ENCODE measurements around the gene PTPRE. TPM values are rescaled to one million over a fixed set of nuclear protein-coding genes. Genes with fewer than 3 reads are reported as not detected.

Gene PTPRE
- total RNA-seq, 1 experiment from 2014 or later, result 12.3 TPM

DNA sequence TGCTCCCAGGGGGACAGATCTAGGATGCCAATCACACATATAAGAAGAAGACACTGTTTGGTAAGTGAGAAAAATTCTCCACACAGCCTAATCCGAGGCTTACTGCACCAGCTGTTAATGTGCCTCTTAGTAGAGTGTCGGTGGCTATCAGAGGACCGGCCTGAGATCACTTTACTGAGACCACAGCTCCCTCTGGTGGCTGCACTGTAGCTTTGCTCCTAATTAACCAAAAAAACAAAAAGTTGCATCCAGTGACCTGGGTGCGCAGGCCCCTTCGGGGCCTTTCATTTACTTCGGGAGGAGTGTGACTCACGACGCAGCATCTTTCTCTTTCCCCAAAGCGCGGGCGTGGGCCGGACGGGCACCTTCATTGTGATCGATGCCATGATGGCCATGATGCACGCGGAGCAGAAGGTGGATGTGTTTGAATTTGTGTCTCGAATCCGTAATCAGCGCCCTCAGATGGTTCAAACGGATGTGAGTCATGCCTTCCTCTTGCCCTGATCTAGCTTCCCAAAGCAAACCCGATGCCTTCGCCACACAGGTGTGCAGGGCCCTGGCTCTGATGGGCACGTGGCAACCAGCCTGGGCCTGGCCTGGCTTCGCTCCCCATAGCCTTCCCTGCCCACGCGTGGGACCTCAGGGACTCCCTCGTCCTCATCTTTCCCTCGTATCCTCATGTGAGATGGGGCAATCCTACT is 162.6 kb downstream of the PTPRE start:
- POLR2A ChIA-PET, result interaction anchor here (1.3 kb wide), 1 partner anchor 163 kb away, joined by 5 read pairs; the partner anchor contains the start of gene PTPRE
- ATAC-seq (peak; percentile 88), DNase-seq (ENCODE audit: low read depth, low spot score) (peak; percentile 57)
- H3K9me3 ChIP-seq (ENCODE audit: control insufficient read depth in 1 of 2, insufficient read depth in 1 of 2, low read depth in 1 of 2, low read length in 2 of 2), result no peaks in the 10 kb centered on the region
- H3K4me2 ChIP-seq (ENCODE audit: low read length), result peak overlapping the region; percentile 43; the same call in 1 of the 2 replicates
- BruUV-seq (replicated peaks), result no TSS peak
- H3K9me2 ChIP-seq (ENCODE audit: insufficient read depth), result no peaks in the 10 kb centered on the region
- H3K9ac ChIP-seq (ENCODE audit: low read length), result no peak overlapping the region
- CTCF ChIA-PET, result interaction anchor here (0.6 to 3.3 kb wide), 32 partner anchors 9 to 577 kb away, joined by 3 to 47 read pairs (median 3); partner anchors contain the start of gene PTPRE
- no peaks in the 10 kb centered on the region for H4K20me1 ChIP-seq (ENCODE audit: insufficient read depth)
- no peak overlapping the region for H2AFZ ChIP-seq (ENCODE audit: low read depth, low read length, poor library complexity, severe bottlenecking)
- no peak overlapping the region for H3K4me3 ChIP-seq (replicated peaks in 1 of 2; ENCODE audit: low read depth in 1 of 2, low read length in 2 of 2)
- H3K27me3 ChIP-seq (ENCODE audit: insufficient read depth, low read length), result no peaks in the 10 kb centered on the region
- RAD21 ChIA-PET (ENCODE audit: low non-redundant PET in 1 of 2, low total read pairs in 2 of 2, uncharacterized antibody in 2 of 2, unreplicated experiment in 2 of 2), result interaction anchor here (0.6 to 1.6 kb wide), 12 partner anchors 22 to 216 kb away, joined by 3 to 11 read pairs (median 4); partner anchors contain the start of gene PTPRE (in 2 of the 2)
- no peaks in the 10 kb centered on the region for H3K79me2 ChIP-seq (ENCODE audit: insufficient read depth, low read length)
- peaks cover 0 to 6% of the 10 kb centered on the region in 2 experiments; a peak in 1 of 4 replicates for H3K4me1 ChIP-seq (ENCODE audit: control insufficient read depth in 1 of 2, insufficient read depth in 2 of 2, low read length in 2 of 2)
- H3K27ac ChIP-seq (ENCODE audit: low read depth, low read length), result no peak overlapping the region
- no peaks in the 10 kb centered on the region; a peak in 1 of 4 replicates for H3K36me3 ChIP-seq (ENCODE audit: control insufficient read depth in 1 of 2, insufficient read depth in 2 of 2, low read length in 2 of 2)
- TF ChIP-seq EZH2 (IDR thresholded peaks at IDR 0.05), result no peak
- peak; percentile 98 for TF ChIP-seq RAD21 (IDR thresholded peaks at IDR 0.05; ENCODE audit: low read depth)
- TF ChIP-seq, protein P1, sequence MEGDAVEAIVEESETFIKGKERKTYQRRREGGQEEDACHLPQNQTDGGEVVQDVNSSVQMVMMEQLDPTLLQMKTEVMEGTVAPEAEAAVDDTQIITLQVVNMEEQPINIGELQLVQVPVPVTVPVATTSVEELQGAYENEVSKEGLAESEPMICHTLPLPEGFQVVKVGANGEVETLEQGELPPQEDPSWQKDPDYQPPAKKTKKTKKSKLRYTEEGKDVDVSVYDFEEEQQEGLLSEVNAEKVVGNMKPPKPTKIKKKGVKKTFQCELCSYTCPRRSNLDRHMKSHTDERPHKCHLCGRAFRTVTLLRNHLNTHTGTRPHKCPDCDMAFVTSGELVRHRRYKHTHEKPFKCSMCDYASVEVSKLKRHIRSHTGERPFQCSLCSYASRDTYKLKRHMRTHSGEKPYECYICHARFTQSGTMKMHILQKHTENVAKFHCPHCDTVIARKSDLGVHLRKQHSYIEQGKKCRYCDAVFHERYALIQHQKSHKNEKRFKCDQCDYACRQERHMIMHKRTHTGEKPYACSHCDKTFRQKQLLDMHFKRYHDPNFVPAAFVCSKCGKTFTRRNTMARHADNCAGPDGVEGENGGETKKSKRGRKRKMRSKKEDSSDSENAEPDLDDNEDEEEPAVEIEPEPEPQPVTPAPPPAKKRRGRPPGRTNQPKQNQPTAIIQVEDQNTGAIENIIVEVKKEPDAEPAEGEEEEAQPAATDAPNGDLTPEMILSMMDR (IDR thresholded peaks at IDR 0.05 in 2 of 3, conservative IDR thresholded peaks at IDR 0.05 in 1 of 3; ENCODE audit: borderline replicate concordance in 1 of 3, insufficient read depth in 1 of 3, low read depth in 2 of 3, low read length in 2 of 3), result peak; percentile 73 to 95 (median 91)
- TF ChIP-seq TCF7L2 (IDR thresholded peaks at IDR 0.05; ENCODE audit: borderline replicate concordance, extremely low read depth, insufficient read depth, insufficient read length), result peak; percentile 47
- intact Hi-C loops (cut with micrococcal nuclease), result loop anchor here (1.0 to 5.0 kb wide), 6 partner anchors 34 to 577 kb away; no protein-coding TSS in a partner anchor

All from HCT116 (cell line).